ENCODE results near the gene IFI27L2.

Gene IFI27L2

GRCh38 chr14:94126419-94126677, 3.1 kb downstream of the IFI27L2 start:
- no peak for TF ChIP-seq CTCF (IDR thresholded peaks at IDR 0.05)

GRCh38 chr14:94125659-94126418, 3.6 kb downstream of the IFI27L2 start:
- no peak for TF ChIP-seq CTCF (IDR thresholded peaks at IDR 0.05)

- TF ChIP-seq CTCF (IDR thresholded peaks at IDR 0.05): no peak
Measured at GRCh38 chr14:94124582-94125377, 4.6 kb downstream of the IFI27L2 start.

GRCh38 chr14:94123868-94124267, 5.5 kb downstream of the IFI27L2 start:
- no peak for TF ChIP-seq CTCF (IDR thresholded peaks at IDR 0.05)

GRCh38 chr14:94123296-94123695, 6.1 kb downstream of the IFI27L2 start:
- TF ChIP-seq CTCF (IDR thresholded peaks at IDR 0.05): no peak

- no peak for TF ChIP-seq CTCF (IDR thresholded peaks at IDR 0.05)
Measured at GRCh38 chr14:94122438-94122837, 7.0 kb downstream of the IFI27L2 start.

GRCh38 chr14:94121485-94121884, 7.9 kb downstream of the IFI27L2 start:
- no peak for TF ChIP-seq CTCF (IDR thresholded peaks at IDR 0.05)

Data from LNCAP (cell line).